ENCODE measurements around the gene CHCHD10. TPM values are rescaled to one million over a fixed set of nuclear protein-coding genes. Genes with fewer than 3 reads are reported as not detected.

The CHCHD10 gene
- total and polyA plus RNA-seq, 10 of the 15 experiments (the other 5 are each of a cell fraction or from before 2014, with no cell fraction given): 13.2 to 241 (median 128) TPM

DNA sequence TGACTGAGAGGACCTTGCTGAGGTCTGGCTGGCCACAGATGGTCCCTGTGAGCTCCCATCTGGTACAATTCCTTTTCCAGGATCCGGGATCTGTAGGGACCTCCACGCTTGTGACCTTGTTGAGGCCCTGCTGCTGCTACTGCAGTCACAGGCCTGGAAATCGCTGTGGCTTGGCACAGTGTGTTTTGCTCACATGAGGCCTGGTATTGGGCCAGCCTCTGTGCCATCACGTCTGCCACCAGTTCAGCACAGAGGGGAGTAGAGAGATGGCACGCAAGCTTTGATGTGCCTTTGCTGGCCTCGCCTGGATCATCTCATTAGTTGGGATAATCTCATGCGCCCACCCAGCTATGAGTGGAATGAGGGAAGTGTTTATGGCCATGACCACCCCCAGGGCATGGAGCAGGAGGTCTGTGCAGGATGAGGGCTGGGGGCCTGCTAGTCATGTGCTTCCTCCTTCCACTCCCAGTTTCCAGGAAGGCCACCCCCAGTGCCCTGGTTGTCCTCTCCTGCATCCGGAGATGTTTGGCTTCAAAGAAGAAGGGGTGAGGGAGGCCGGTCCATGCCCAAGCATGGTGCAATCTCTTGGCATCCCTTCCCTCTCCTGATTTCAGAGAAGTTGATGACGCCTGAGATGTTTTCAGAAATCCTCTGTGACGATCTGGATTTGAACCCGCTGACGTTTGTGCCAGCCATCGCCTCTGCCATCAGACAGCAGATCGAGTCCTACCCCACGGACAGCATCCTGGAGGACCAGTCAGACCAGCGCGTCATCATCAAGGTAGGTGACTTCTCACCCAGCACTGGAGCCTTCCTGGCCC is 48.6 kb upstream of the CHCHD10 start:
- no TSS peak for BruUV-seq (replicated peaks)
- TF ChIP-seq, protein P1, sequence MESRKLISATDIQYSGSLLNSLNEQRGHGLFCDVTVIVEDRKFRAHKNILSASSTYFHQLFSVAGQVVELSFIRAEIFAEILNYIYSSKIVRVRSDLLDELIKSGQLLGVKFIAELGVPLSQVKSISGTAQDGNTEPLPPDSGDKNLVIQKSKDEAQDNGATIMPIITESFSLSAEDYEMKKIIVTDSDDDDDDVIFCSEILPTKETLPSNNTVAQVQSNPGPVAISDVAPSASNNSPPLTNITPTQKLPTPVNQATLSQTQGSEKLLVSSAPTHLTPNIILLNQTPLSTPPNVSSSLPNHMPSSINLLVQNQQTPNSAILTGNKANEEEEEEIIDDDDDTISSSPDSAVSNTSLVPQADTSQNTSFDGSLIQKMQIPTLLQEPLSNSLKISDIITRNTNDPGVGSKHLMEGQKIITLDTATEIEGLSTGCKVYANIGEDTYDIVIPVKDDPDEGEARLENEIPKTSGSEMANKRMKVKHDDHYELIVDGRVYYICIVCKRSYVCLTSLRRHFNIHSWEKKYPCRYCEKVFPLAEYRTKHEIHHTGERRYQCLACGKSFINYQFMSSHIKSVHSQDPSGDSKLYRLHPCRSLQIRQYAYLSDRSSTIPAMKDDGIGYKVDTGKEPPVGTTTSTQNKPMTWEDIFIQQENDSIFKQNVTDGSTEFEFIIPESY (IDR thresholded peaks at IDR 0.05): no peak
- TF ChIP-seq NKRF (conservative IDR thresholded peaks at IDR 0.05): no peak
- TF ChIP-seq POLR2AphosphoS2 (IDR thresholded peaks at IDR 0.05; ENCODE audit: low read depth, low read length): no peak
- TF ChIP-seq BMI1 (IDR thresholded peaks at IDR 0.05; ENCODE audit: borderline replicate concordance): no peak
- TF ChIP-seq CBX5 (IDR thresholded peaks at IDR 0.05; ENCODE audit: low read depth): no peak
- no peak for TF ChIP-seq E4F1 (IDR thresholded peaks at IDR 0.05; ENCODE audit: borderline replicate concordance, partially characterized antibody)
- no peak for TF ChIP-seq CHD1 (IDR thresholded peaks at IDR 0.05; ENCODE audit: low read depth, low read length)
- TF ChIP-seq KAT2A (conservative IDR thresholded peaks at IDR 0.05; ENCODE audit: control insufficient read depth, low read depth, low read length): no peak
- no peak for TF ChIP-seq HCFC1 (IDR thresholded peaks at IDR 0.05; ENCODE audit: low read length)
- TF ChIP-seq PAX8 (IDR thresholded peaks at IDR 0.05): no peak
- TF ChIP-seq HSF1 (IDR thresholded peaks at IDR 0.05; ENCODE audit: low read depth, low read length): no peak
- TF ChIP-seq ATF3 (IDR thresholded peaks at IDR 0.05; ENCODE audit: borderline replicate concordance, extremely low read depth, low read depth, low read length): no peak

More for the DNA sequence above, 48.6 kb upstream of the CHCHD10 start:
- ATAC-seq (no peak), FAIRE-seq (no peak), DNase-seq (ENCODE audit: low read depth, low spot score) (no peak)
- H3K9ac ChIP-seq (ENCODE audit: control insufficient read depth, insufficient read depth, low read length): no peak overlapping the region
- no peak overlapping the region for H2AFZ ChIP-seq (ENCODE audit: control insufficient read depth, low read depth, low read length)
- H3K4me1 ChIP-seq (ENCODE audit: control insufficient read depth, insufficient read depth, low read length): no peaks in the 10 kb centered on the region
- no peaks in the 10 kb centered on the region; the same call in 1 of the 2 replicates for H4K20me1 ChIP-seq (ENCODE audit: control insufficient read depth, insufficient read depth)
- in situ Hi-C loops (cut with MboI): no loop called here
- H3K4me2 ChIP-seq (ENCODE audit: control insufficient read depth, insufficient read depth): no peak overlapping the region
- H3K79me2 ChIP-seq (ENCODE audit: control insufficient read depth, insufficient read depth, low read length): no peaks in the 10 kb centered on the region
- no peaks in the 10 kb centered on the region for H3K9me3 ChIP-seq (replicated peaks; ENCODE audit: control insufficient read depth, insufficient read depth, low read length)
- no peaks in the 10 kb centered on the region for H3K27me3 ChIP-seq (replicated peaks in 1 of 2; ENCODE audit: control insufficient read depth in 2 of 2, insufficient read depth in 2 of 2, low read length in 1 of 2)
- ChIA-PET POLR2A (interaction anchor here (1.4 kb wide), 1 partner anchor 10 kb away, joined by 3 read pairs; no protein-coding TSS in a partner anchor), SMC1A (ENCODE audit: uncharacterized antibody, unreplicated experiment) (interaction anchor here (1.1 kb wide), 1 partner anchor 11 kb away, joined by 3 read pairs; no protein-coding TSS in a partner anchor), RAD21 (ENCODE audit: unreplicated experiment) (no interaction called here), CTCF (interaction anchor here (1.5 kb wide), 1 partner anchor 9 kb away, joined by 4 read pairs; no protein-coding TSS in a partner anchor)
- 93% methylated on average over 18 of the region's 18 CpGs for WGBS (ENCODE audit: insufficient coverage, insufficient replicate concordance, low lambda C conversion rate, missing lambda C conversion rate)
- intact Hi-C loops (cut with micrococcal nuclease; ENCODE audit: unreplicated experiment): no loop called here
- H3K36me3 ChIP-seq (ENCODE audit: control insufficient read depth in 2 of 2, insufficient read depth in 2 of 2, low read length in 1 of 2): peaks cover 9 to 34% of the 10 kb centered on the region in 2 experiments
- H3K4me3 ChIP-seq: no peak overlapping the region
- H3K27ac ChIP-seq (ENCODE audit: control insufficient read depth, insufficient read depth): no peak overlapping the region

Measured in GM12878 (cell line).